ENCODE measurements around the gene SUMO2.

DNA sequence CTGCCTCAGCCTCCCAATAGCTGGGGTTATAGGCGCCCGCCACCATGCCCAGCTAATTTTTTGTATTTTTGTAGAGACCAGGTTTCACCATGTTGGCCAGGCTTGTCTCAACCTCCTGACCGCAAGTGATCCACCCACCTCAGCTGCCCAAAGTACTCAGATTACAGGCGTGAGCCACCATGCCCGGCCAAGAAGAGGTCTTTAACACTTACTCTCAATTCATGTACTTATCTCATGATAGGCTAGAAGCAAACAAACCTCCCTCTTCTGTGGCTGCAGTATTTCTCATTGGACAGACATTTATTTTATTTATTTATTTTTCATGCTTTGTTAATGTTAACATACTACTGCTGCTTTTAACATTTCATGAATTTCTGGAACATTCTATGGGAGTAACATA lies 44.2 kb downstream of the SUMO2 start:
- no peak for TF ChIP-seq POLR2A (IDR thresholded peaks at IDR 0.05)
- TF ChIP-seq EP300 (IDR thresholded peaks at IDR 0.05): no peak
- TF ChIP-seq, protein P1, sequence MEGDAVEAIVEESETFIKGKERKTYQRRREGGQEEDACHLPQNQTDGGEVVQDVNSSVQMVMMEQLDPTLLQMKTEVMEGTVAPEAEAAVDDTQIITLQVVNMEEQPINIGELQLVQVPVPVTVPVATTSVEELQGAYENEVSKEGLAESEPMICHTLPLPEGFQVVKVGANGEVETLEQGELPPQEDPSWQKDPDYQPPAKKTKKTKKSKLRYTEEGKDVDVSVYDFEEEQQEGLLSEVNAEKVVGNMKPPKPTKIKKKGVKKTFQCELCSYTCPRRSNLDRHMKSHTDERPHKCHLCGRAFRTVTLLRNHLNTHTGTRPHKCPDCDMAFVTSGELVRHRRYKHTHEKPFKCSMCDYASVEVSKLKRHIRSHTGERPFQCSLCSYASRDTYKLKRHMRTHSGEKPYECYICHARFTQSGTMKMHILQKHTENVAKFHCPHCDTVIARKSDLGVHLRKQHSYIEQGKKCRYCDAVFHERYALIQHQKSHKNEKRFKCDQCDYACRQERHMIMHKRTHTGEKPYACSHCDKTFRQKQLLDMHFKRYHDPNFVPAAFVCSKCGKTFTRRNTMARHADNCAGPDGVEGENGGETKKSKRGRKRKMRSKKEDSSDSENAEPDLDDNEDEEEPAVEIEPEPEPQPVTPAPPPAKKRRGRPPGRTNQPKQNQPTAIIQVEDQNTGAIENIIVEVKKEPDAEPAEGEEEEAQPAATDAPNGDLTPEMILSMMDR (IDR thresholded peaks at IDR 0.05): no peak
